NB4 (cell line): Measurements from ENCODE around the gene CYP11A1.

Source experiments
- MYC ChIP-seq: IDR thresholded peaks from 2 replicates; pipeline ENCODE4 v1.6.1; 2011; ENCODE audit warnings: low read depth, low read length
- TF ChIP-seq, protein P1 (sequence below): IDR thresholded peaks from one replicate; pipeline ENCODE4 v1.5.1; 2012; ENCODE audit warnings: low read depth, low read length

DNA sequence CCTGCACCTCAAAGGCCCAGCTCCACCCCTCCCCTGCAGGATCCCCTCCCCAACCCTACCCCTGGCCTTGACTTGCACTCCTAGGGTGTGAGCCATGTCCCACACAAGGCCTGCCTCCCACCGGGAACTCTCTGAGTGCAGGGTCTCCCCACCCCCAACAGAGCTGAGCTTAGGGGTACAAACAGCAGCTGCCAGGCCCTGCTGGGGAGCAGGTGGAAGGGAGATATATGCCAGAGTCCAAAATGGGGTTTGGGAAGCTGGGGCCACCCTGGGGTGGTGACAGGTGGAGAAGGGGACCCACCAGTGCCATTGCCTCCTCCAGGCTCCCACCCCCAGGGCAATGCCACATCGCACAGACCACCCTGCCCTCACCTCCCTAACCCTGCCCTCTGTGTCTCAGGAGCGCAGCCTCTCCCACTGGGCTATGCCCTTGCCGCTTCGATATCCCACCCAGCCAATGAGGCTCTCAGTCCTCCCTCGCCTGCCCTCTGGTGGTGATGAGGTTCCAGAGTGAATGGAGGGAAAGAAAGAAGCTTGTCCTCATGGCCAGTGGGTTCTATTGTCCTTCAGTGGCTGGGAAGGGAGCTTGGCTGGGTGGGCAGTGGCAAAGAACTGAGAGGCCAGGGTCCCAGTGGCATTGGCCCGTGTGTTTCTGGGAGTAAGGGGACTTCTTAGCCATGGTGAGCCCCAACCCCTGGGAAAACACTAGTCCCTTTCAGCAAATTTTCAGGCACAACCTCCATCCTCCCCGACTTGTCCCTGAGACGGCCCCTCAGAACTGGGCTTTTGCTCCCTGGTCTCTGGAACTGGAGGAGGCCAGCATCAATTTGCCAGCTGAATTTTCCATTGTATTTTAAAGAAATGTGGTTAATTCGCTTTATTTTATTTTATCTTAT lies 46.8 kb downstream of the CYP11A1 start:
- TF ChIP-seq, protein P1, sequence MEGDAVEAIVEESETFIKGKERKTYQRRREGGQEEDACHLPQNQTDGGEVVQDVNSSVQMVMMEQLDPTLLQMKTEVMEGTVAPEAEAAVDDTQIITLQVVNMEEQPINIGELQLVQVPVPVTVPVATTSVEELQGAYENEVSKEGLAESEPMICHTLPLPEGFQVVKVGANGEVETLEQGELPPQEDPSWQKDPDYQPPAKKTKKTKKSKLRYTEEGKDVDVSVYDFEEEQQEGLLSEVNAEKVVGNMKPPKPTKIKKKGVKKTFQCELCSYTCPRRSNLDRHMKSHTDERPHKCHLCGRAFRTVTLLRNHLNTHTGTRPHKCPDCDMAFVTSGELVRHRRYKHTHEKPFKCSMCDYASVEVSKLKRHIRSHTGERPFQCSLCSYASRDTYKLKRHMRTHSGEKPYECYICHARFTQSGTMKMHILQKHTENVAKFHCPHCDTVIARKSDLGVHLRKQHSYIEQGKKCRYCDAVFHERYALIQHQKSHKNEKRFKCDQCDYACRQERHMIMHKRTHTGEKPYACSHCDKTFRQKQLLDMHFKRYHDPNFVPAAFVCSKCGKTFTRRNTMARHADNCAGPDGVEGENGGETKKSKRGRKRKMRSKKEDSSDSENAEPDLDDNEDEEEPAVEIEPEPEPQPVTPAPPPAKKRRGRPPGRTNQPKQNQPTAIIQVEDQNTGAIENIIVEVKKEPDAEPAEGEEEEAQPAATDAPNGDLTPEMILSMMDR: peak; percentile 52
- TF ChIP-seq MYC: peak; percentile 65
